ENCODE data around the gene AKAP13.

AKAP13 gene

DNA sequence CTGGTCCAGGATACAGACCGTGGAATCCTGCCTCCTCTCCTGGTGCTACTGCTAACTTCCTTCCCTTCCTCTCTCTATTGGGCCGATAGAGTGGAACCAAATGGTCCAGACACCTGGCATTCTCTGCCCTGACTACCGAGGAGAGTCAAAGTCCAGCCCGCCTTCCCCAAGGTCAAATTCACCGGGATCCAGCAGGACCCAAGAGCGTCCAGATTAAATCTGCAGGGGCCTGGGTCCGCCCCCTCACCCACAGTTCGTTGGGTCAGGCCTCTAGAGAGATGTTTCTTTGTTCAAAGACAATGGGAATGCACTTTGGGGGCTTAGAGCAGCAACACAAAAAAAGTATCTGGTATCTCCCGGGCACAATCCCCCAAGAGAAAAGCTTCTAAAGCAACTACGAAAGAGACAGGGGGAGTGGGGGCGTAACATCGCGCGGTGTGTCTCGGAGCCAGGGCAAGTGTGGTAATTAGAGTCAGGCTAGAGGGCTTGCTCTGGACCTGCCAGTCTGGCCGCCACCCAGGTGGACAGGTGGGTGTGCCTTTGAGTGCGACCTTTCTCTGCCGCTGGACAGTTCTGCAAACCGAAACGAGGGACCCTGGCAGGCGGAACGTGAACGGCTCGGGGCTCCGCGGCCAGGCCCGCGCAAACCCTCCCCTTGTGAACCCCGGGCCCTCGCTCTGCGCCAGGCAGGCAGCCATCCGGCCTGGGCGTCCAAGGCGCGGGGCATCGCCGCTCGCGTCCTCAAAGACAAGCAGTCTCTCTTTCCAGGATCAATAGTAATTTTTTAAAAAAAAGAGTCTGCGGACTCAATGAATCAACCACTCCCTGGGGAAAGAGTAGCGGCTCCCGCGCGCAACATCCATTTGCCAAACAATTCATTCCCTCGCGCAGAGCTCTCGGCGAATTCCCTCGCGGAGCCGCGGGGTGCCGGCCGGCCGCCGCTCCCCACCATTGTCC lies 413.5 kb downstream of the AKAP13 start:
- Histone ChIP-seq H3K9me3 (ENCODE audit: control insufficient read depth, insufficient read depth, low read depth, low read length) (no peaks in the 10 kb centered on the region), H3K27ac (ENCODE audit: extremely low read depth, low read depth, low read length) (peak overlapping the region; percentile 95), H3K4me3 (ENCODE audit: low read depth, low read length) (peak overlapping the region; percentile 72), H3K4me1 (ENCODE audit: control insufficient read depth, insufficient read depth, low read length) (peaks cover 12% of the 10 kb centered on the region), H3K36me3 (ENCODE audit: control insufficient read depth in 2 of 2, insufficient read depth in 1 of 2, low read length in 2 of 2) (no peaks in the 10 kb centered on the region)
- POLR2A ChIA-PET, result interaction anchor here (0.6 to 2.4 kb wide), 6 partner anchors 8 to 434 kb away, joined by 3 to 8 read pairs (median 4); no protein-coding TSS in a partner anchor
- CTCF ChIA-PET, result interaction anchor here (0.6 to 1.3 kb wide), 4 partner anchors 38 to 315 kb away, joined by 3 to 5 read pairs (median 3); no protein-coding TSS in a partner anchor
- TF ChIP-seq BCL11B (tag by site-specific recombination; IDR thresholded peaks at IDR 0.05; ENCODE audit: low read depth) (no peak), ZBTB21 (tag by site-specific recombination; IDR thresholded peaks at IDR 0.05) (no peak), GLI2 (tag by site-specific recombination; IDR thresholded peaks at IDR 0.05; ENCODE audit: borderline replicate concordance, low read depth) (no peak), ZNF211 (tag by site-specific recombination; IDR thresholded peaks at IDR 0.05; ENCODE audit: low read depth) (no peak), ZNF23 (tag by site-specific recombination; IDR thresholded peaks at IDR 0.05; ENCODE audit: borderline replicate concordance) (no peak), ZNF677 (tag by site-specific recombination; IDR thresholded peaks at IDR 0.05) (no peak), ZNF792 (tag by site-specific recombination; IDR thresholded peaks at IDR 0.05) (no peak), SCRT1 (tag by site-specific recombination; IDR thresholded peaks at IDR 0.05; ENCODE audit: borderline replicate concordance) (no peak), YY1 (tag by site-specific recombination; IDR thresholded peaks at IDR 0.05) (no peak), GLIS1 (tag by site-specific recombination; IDR thresholded peaks at IDR 0.05) (no peak), ZNF529 (tag by site-specific recombination; IDR thresholded peaks at IDR 0.05; ENCODE audit: insufficient replicate concordance) (no peak), IKZF3 (tag by site-specific recombination; IDR thresholded peaks at IDR 0.05) (no peak), ZBTB8A (tag by site-specific recombination; IDR thresholded peaks at IDR 0.05) (no peak), ZNF514 (tag by site-specific recombination; IDR thresholded peaks at IDR 0.05) (no peak), ZFHX2 (tag by site-specific recombination; conservative IDR thresholded peaks at IDR 0.05) (peak; percentile 49)
- TF ChIP-seq, protein P1, sequence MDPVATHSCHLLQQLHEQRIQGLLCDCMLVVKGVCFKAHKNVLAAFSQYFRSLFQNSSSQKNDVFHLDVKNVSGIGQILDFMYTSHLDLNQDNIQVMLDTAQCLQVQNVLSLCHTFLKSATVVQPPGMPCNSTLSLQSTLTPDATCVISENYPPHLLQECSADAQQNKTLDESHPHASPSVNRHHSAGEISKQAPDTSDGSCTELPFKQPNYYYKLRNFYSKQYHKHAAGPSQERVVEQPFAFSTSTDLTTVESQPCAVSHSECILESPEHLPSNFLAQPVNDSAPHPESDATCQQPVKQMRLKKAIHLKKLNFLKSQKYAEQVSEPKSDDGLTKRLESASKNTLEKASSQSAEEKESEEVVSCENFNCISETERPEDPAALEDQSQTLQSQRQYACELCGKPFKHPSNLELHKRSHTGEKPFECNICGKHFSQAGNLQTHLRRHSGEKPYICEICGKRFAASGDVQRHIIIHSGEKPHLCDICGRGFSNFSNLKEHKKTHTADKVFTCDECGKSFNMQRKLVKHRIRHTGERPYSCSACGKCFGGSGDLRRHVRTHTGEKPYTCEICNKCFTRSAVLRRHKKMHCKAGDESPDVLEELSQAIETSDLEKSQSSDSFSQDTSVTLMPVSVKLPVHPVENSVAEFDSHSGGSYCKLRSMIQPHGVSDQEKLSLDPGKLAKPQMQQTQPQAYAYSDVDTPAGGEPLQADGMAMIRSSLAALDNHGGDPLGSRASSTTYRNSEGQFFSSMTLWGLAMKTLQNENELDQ (tag by site-specific recombination; IDR thresholded peaks at IDR 0.05; ENCODE audit: low read depth), result no peak
- TF ChIP-seq, protein P2, sequence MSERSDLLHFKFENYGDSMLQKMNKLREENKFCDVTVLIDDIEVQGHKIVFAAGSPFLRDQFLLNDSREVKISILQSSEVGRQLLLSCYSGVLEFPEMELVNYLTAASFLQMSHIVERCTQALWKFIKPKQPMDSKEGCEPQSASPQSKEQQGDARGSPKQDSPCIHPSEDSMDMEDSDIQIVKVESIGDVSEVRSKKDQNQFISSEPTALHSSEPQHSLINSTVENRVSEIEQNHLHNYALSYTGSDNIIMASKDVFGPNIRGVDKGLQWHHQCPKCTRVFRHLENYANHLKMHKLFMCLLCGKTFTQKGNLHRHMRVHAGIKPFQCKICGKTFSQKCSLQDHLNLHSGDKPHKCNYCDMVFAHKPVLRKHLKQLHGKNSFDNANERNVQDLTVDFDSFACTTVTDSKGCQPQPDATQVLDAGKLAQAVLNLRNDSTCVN (tag by site-specific recombination; optimal IDR thresholded peaks at IDR 0.05), result peak; percentile 73
- TF ChIP-seq, protein P3, sequence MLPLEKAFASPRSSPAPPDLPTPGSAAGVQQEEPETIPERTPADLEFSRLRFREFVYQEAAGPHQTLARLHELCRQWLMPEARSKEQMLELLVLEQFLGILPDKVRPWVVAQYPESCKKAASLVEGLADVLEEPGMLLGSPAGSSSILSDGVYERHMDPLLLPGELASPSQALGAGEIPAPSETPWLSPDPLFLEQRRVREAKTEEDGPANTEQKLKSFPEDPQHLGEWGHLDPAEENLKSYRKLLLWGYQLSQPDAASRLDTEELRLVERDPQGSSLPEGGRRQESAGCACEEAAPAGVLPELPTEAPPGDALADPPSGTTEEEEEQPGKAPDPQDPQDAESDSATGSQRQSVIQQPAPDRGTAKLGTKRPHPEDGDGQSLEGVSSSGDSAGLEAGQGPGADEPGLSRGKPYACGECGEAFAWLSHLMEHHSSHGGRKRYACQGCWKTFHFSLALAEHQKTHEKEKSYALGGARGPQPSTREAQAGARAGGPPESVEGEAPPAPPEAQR (tag by site-specific recombination; IDR thresholded peaks at IDR 0.05), result no peak
- TF ChIP-seq, protein P4, sequence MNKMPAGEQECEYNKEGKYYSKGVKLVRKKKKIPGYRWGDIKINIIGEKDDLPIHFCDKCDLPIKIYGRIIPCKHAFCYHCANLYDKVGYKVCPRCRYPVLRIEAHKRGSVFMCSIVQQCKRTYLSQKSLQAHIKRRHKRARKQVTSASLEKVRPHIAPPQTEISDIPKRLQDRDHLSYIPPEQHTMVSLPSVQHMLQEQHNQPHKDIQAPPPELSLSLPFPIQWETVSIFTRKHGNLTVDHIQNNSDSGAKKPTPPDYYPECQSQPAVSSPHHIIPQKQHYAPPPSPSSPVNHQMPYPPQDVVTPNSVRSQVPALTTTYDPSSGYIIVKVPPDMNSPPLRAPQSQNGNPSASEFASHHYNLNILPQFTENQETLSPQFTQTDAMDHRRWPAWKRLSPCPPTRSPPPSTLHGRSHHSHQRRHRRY (tag by site-specific recombination; IDR thresholded peaks at IDR 0.05), result no peak
- TF ChIP-seq, protein P5, sequence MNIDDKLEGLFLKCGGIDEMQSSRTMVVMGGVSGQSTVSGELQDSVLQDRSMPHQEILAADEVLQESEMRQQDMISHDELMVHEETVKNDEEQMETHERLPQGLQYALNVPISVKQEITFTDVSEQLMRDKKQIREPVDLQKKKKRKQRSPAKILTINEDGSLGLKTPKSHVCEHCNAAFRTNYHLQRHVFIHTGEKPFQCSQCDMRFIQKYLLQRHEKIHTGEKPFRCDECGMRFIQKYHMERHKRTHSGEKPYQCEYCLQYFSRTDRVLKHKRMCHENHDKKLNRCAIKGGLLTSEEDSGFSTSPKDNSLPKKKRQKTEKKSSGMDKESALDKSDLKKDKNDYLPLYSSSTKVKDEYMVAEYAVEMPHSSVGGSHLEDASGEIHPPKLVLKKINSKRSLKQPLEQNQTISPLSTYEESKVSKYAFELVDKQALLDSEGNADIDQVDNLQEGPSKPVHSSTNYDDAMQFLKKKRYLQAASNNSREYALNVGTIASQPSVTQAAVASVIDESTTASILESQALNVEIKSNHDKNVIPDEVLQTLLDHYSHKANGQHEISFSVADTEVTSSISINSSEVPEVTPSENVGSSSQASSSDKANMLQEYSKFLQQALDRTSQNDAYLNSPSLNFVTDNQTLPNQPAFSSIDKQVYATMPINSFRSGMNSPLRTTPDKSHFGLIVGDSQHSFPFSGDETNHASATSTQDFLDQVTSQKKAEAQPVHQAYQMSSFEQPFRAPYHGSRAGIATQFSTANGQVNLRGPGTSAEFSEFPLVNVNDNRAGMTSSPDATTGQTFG (tag by site-specific recombination; IDR thresholded peaks at IDR 0.05; ENCODE audit: borderline replicate concordance), result no peak
- TF ChIP-seq, protein P6, sequence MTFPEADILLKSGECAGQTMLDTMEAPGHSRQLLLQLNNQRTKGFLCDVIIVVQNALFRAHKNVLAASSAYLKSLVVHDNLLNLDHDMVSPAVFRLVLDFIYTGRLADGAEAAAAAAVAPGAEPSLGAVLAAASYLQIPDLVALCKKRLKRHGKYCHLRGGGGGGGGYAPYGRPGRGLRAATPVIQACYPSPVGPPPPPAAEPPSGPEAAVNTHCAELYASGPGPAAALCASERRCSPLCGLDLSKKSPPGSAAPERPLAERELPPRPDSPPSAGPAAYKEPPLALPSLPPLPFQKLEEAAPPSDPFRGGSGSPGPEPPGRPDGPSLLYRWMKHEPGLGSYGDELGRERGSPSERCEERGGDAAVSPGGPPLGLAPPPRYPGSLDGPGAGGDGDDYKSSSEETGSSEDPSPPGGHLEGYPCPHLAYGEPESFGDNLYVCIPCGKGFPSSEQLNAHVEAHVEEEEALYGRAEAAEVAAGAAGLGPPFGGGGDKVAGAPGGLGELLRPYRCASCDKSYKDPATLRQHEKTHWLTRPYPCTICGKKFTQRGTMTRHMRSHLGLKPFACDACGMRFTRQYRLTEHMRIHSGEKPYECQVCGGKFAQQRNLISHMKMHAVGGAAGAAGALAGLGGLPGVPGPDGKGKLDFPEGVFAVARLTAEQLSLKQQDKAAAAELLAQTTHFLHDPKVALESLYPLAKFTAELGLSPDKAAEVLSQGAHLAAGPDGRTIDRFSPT (tag by site-specific recombination; IDR thresholded peaks at IDR 0.05), result 0 out of 2 replicates have a peak, but pooled peaks have one; percentile 24
- TF ChIP-seq, protein P7, sequence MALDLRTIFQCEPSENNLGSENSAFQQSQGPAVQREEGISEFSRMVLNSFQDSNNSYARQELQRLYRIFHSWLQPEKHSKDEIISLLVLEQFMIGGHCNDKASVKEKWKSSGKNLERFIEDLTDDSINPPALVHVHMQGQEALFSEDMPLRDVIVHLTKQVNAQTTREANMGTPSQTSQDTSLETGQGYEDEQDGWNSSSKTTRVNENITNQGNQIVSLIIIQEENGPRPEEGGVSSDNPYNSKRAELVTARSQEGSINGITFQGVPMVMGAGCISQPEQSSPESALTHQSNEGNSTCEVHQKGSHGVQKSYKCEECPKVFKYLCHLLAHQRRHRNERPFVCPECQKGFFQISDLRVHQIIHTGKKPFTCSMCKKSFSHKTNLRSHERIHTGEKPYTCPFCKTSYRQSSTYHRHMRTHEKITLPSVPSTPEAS (tag by site-specific recombination; IDR thresholded peaks at IDR 0.05), result no peak

All from HEK293 (cell line).